Forelimb muscle (tissue), 1 donor: ENCODE results near the gene DTHD1. TPM values are rescaled to one million over a fixed set of nuclear protein-coding genes. Genes with fewer than 3 reads are reported as not detected.
A peak's percentile ranks its signal among the peaks of the same experiment; 100 is the strongest.

Experiments used
- DNase-seq: peaks from one replicate; pipeline ENCODE4 v3.0.0-alpha.2; 2013; ENCODE audit warnings: low read depth
- polyA plus RNA-seq: library from polyadenylated mRNA; unstranded; fragments of 120-200 nt; gene quantifications from one replicate; pipeline ENCODE4 v1.2.1, GENCODE V29; 2013; ENCODE audit not compliant: insufficient read length

Gene DTHD1
- polyA plus RNA-seq, 1 donor, result not detected

GRCh38 chr4:36348403-36348938 lies 67.1 kb downstream of the DTHD1 start:
- DNase-seq, result no peak

DNA sequence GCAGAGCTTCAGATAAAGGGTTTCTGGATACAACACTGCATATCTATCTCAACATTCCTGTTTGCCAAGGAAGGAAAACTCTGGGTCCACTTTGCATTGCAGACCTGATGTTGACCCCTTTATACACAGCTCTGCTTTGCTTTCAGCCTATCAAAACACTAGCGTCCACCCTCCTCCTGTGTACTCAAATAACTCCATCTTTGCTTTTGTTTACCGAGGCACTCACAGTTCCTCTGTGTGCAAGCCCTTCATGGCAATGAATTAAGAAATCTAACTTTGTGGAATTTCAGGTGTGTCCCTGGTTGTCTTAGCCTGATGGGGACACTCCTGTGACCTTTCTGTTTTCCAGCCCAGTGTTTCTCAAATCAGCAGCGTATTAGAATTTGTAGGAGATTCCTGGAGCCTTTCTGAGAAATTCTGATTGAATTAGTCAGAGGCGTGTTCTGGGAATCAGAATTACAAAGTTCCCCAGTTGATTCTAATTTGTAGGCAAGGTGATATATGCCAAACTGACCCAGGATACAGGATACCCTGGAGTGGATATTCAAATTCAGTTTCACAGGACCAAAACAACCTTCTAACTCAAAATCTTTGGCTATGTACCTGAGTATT lies 68.6 kb downstream of the DTHD1 start:
- no peak for DNase-seq

GRCh38 chr4:36351082-36351666 lies 69.8 kb downstream of the DTHD1 start:
- peak; percentile 13 for DNase-seq

- DNase-seq, result no peak
Measured at GRCh38 chr4:36353998-36354397, 72.6 kb downstream of the DTHD1 start.

DNA sequence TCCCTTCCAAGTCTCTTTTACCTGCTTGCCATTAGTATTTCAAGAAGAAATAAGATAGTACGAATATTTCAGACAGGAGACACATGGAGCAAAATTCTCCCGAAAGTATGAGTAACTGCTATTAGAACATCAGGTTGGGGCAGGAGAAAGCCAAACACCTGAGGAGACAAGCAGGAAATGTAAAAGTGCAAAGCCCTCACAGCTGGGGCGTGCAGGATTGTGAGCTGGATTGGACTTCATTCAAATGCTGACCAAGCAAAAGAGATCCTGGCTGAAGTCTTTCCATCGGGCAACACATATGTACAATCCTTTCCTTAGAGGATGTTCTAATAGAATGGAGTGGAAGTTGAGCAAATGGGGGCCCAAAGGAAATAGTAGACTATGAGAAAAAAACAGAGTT lies 76.8 kb downstream of the DTHD1 start:
- no peak for DNase-seq

DNA sequence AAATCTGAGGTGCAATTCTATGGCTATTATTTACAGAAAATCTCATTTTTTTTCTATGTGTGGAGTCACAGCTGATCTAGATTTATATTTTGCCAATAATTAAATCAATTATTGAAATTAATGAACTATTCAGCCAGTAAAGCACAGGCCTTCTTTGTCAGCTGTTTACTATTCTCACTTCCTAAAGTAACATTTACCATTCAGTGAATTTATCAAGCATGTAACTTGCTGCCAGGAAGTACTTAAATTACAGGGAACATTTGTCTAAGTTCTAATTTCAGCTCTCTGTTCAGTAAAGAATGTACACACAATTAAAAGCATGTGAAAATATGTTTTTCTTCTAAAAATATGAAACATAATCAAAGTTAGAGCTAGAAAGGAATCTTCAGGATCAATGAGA lies 79.3 kb downstream of the DTHD1 start:
- DNase-seq, result no peak

DNA sequence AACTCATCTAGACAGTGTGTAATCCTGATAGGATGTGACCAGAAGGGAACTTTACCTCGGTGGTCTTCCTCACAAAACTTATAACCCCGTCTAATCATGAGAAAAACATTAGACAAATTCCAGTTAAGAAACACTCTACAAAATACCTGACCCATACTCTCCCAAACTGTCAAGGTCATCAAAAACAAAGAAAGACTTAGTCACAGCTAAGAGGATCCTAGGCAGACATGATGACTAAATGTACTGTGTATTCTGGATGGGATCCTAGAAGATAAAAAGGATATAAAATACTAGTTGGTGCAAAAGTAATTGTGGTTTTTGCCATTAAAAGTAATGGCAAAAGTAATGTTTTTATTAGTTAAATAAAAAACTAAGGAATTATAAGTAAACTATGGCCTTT lies 81.6 kb downstream of the DTHD1 start:
- no peak for DNase-seq

GRCh38 chr4:36374836-36375511 lies 93.6 kb downstream of the DTHD1 start:
- no peak for DNase-seq

- DNase-seq, result no peak
Measured at GRCh38 chr4:36385951-36386571, 104.6 kb downstream of the DTHD1 start.

DNA sequence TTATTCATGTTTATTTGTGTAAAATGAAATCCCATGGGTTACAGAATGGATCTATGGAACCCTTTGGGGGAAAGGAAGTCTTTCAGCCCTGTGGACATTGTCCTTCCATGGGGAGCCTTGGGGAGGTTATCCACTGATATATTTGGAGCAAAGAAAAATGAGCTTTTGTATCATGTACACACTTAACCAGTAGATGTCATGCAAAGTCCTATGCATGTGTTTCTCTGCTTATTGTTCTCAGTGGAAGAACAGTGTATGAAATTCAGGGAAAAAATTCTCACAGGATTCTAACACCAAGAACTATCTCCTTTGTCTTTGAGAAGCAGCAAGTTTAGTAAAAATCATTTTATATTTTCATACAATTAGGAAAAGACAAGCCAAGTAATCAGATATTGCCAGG lies 105.3 kb downstream of the DTHD1 start:
- no peak for DNase-seq

DNA sequence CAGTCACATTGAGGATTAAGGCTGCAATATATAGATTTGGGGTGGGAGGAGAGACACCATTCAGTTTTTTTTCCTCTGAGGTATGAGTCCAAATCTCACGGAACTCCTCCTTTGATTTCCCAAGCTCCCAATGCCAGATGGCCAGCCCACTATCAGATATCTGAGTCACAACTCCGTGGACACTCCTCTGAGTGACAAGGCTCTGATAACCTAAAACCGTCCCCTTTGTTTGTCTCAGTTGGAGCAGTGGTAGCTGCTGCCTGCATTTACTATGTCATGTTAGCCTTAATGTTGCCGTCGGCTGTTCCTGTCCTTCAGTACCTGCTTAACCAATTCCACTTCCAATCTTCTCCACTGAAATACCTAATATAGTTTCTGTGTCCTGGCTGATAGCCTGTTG lies 107.3 kb downstream of the DTHD1 start:
- no peak for DNase-seq

DNA sequence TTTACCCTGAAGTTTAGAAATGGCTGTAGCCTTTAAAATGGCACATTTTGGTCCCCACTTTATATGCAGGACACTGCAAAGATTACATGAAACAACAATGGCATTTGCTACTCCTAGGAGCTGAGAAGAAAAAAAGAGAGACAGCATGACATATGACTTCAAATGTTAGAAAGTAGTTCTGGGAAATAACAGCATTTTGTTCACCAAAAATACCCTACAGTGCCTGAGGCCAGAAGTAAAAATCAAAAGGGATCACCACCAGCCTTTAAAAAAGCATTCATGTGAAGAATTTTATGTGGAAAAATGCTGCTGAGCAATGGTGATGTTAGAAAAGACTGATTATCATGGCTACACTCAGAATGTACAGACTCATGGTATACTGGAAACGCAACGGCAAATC lies 110.0 kb downstream of the DTHD1 start:
- no peak for DNase-seq

DNA sequence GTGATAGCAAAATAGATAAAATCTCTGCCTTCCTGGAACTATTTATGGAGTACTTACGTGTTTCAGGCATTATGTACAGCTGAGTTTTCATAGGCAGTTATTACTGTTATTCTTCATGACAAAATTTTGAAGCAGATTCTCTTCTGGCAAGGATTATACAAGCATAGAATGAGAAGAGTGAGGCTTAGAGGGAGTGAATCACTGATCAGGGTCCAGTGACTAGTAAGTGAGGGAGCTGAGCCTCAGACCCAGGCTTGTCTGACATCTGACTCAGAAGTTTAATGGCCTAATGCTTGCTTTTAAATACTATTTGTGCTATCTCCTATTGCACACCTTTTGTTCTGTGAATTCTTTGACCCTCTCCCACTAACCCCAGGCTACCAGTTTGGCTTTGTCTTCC lies 110.6 kb downstream of the DTHD1 start:
- no peak for DNase-seq

- no peak for DNase-seq
Measured at GRCh38 chr4:36392916-36393315, 111.5 kb downstream of the DTHD1 start.

Other genes with a start within 250 kb of the DTHD1 start
- gene ARAP2, start 37.1 kb upstream of the DTHD1 start, polyA plus RNA-seq, result 1.00 TPM